ENCODE results near the gene MRPL12. TPM values are rescaled to one million over a fixed set of nuclear protein-coding genes. Genes with fewer than 3 reads are reported as not detected.

The MRPL12 gene
- total RNA-seq, 1 experiment from 2014 or later = 140 TPM

GRCh38 chr17:81697261-81698044, 5.7 kb upstream of the MRPL12 start:
- Histone ChIP-seq H4K20me1 (ENCODE audit: control insufficient read depth, insufficient read depth, insufficient read length) (no peaks in the 10 kb centered on the region), H3K4me2 (ENCODE audit: insufficient read depth, insufficient read length, low read length) (no peak overlapping the region), H2BK15ac (ENCODE audit: low read depth, low read length) (no peak overlapping the region), H3K23me2 (ENCODE audit: insufficient read length, low read depth, low read length, poor library complexity, severe bottlenecking) (peaks cover 4% of the 10 kb centered on the region), H3K23ac (ENCODE audit: insufficient read length, low read depth, low read length) (no peak overlapping the region), H3K56ac (ENCODE audit: insufficient read length, low read depth, low read length) (no peak overlapping the region), H3K14ac (ENCODE audit: insufficient read depth, low read length) (no peak overlapping the region), H3K9ac (ENCODE audit: extremely low read depth, insufficient read length, low read length) (no peak overlapping the region), H4K91ac (ENCODE audit: insufficient read length, low read depth, low read length) (no peak overlapping the region), H3K79me1 (ENCODE audit: insufficient read depth, low read depth, low read length, poor library complexity, severe bottlenecking) (peaks cover 2% of the 10 kb centered on the region), H2BK12ac (ENCODE audit: insufficient read length, low read depth, low read length) (no peak overlapping the region), H4K5ac (ENCODE audit: insufficient read length, low read depth, low read length) (no peak overlapping the region), H3K4ac (ENCODE audit: low read depth, low read length) (no peak overlapping the region), H3K27me3 (ENCODE audit: insufficient read depth, low read length) (no peaks in the 10 kb centered on the region), H2AFZ (ENCODE audit: low read length) (no peak overlapping the region), H4K8ac (replicated peaks; ENCODE audit: insufficient read length, low read depth, low read length) (no peak overlapping the region), H3K18ac (ENCODE audit: insufficient read length, low read depth, low read length) (no peak overlapping the region), H2BK5ac (ENCODE audit: insufficient read length, low read length) (no peak overlapping the region), H2BK20ac (ENCODE audit: low read depth, low read length, poor library complexity, severe bottlenecking) (no peak overlapping the region), H2BK120ac (ENCODE audit: low read depth, low read length, poor library complexity, severe bottlenecking) (no peak overlapping the region), H3K4me1 (ENCODE audit: insufficient read depth, low read length) (no peaks in the 10 kb centered on the region), H3K27ac (ENCODE audit: insufficient read length, low read depth, low read length) (no peak overlapping the region), H3K9me3 (ENCODE audit: control insufficient read depth, low read depth, low read length) (no peaks in the 10 kb centered on the region), H3K79me2 (ENCODE audit: insufficient read depth, low read length) (no peaks in the 10 kb centered on the region; the same call in 1 of the 2 replicates), H2AK5ac (ENCODE audit: insufficient read length, low read length) (no peak overlapping the region), H3T11ph (ENCODE audit: low read length) (no peak overlapping the region)
- Mint-ChIP-seq H3K27ac (peak overlapping the region; percentile 48 to 84 (median 75); a peak in 1 of 7 replicates), H3K4me3 (peak overlapping the region in 1 of 2 experiments; percentile 38; a peak in 1 of 5 replicates), H3K27me3 (ENCODE audit: low read depth) (no peaks in the 10 kb centered on the region; the same call in 1 of the 2 replicates), H3K4me1 (peaks cover 4 to 11% of the 10 kb centered on the region in 2 experiments), H3K36me3 (ENCODE audit: insufficient read depth in 1 of 3, low read depth in 3 of 3) (peaks cover 24 to 71% (median 50%) of the 10 kb centered on the region in 3 experiments; a peak in 6 of 7 replicates), H3K9me3 (no peaks in the 10 kb centered on the region)
- no peak for DNase-seq
- WGBS (ENCODE audit: extremely low coverage, insufficient read length, low lambda C conversion rate) = no CpG with 5 or more reads among the region's 25 CpGs
- TF ChIP-seq CTCF (conservative IDR thresholded peaks at IDR 0.05) = no peak

All from H9 (cell line).